Dermis microvascular lymphatic vessel endothelial cell (primary cell): ENCODE measurements around the gene UBE4A. TPM values are rescaled to one million over a fixed set of nuclear protein-coding genes. Genes with fewer than 3 reads are reported as not detected.
A peak's percentile ranks its signal among the peaks of the same experiment; 100 is the strongest.

ENCODE experiments used
- DNase-seq, 2 donors: peaks; one replicate each; pipeline versions ENCODE4 v3.0.0 to v3.0.0-alpha.2; 2010; ENCODE audit warnings: low read depth in 2 of 2
- total RNA-seq: library from RNA; depleted of rRNA; stranded (reverse); fragments of >200 nt; gene quantifications from 2 replicates; pipeline ENCODE4 v1.2.1, GENCODE V29; 2014

UBE4A gene
- total RNA-seq, 1 donor from 2014 or later, result 20.2 TPM

- peak in 1 of 2 donors; percentile 31 for DNase-seq
These were observed 77.3 kb downstream of the UBE4A start for GRCh38 chr11:118436639-118437207.

- DNase-seq, result peak in 1 of 2 donors; percentile 44
These were observed 78.1 kb downstream of the UBE4A start for GRCh38 chr11:118437208-118438125.

- DNase-seq, result peak in 1 of 2 donors; percentile 84
These were observed 79.0 kb downstream of the UBE4A start for GRCh38 chr11:118438314-118438931.

- DNase-seq, result no peak
These were observed 80.2 kb downstream of the UBE4A start for GRCh38 chr11:118439646-118440045.

- DNase-seq, result no peak
These were observed 82.4 kb downstream of the UBE4A start for GRCh38 chr11:118441770-118442275.

- DNase-seq, result no peak
These were observed 82.9 kb downstream of the UBE4A start for GRCh38 chr11:118442301-118442700.

GRCh38 chr11:118442908-118443589 lies 83.6 kb downstream of the UBE4A start:
- no peak for DNase-seq

GRCh38 chr11:118443590-118444218 lies 84.3 kb downstream of the UBE4A start:
- DNase-seq, result no peak

GRCh38 chr11:118447423-118447822 lies 88.0 kb downstream of the UBE4A start:
- DNase-seq, result no peak

- peak in 1 of 2 donors; percentile 1 for DNase-seq
These were observed 88.9 kb downstream of the UBE4A start for GRCh38 chr11:118448294-118448693.

Other genes starting within 250 kb of the UBE4A start
- under 0.01 TPM in 2 replicates for gene SCN4B, start 206.8 kb upstream of the UBE4A start, total RNA-seq
- gene SCN2B, start 183.0 kb upstream of the UBE4A start, total RNA-seq, result not detected in 2 replicates
- gene JAML, start 134.6 kb upstream of the UBE4A start, total RNA-seq, result under 0.01 and 0.13 TPM in 2 replicates
- gene MPZL3, start 107.2 kb upstream of the UBE4A start, total RNA-seq, result 3.2 and 3.7 TPM in 2 replicates
- gene MPZL2, start 95.3 kb upstream of the UBE4A start, total RNA-seq, result 4.9 and 5.6 TPM in 2 replicates
- not detected in 2 replicates for gene CD3E, start 54.9 kb upstream of the UBE4A start, total RNA-seq
- gene CD3D, start 16.9 kb upstream of the UBE4A start, total RNA-seq, result not detected in 2 replicates
- gene CD3G, start 15.3 kb upstream of the UBE4A start, total RNA-seq, result not detected in 2 replicates
- 63.7 and 89.9 TPM in 2 replicates for gene ATP5MG, start 42.0 kb downstream of the UBE4A start, total RNA-seq
- 14.0 and 23.6 TPM in 2 replicates for gene KMT2A, start 76.9 kb downstream of the UBE4A start, total RNA-seq
- gene TTC36, start 167.9 kb downstream of the UBE4A start, total RNA-seq, result 0.64 and 0.76 TPM in 2 replicates
- 14.0 and 15.8 TPM in 2 replicates for gene TMEM25, start 171.6 kb downstream of the UBE4A start, total RNA-seq
- 13.8 and 16.6 TPM in 2 replicates for gene IFT46, start 206.3 kb downstream of the UBE4A start, total RNA-seq
- gene ARCN1, start 212.8 kb downstream of the UBE4A start, total RNA-seq, result 70.3 and 70.7 TPM in 2 replicates
- 20.7 and 27.6 TPM in 2 replicates for gene PHLDB1, start 248.0 kb downstream of the UBE4A start, total RNA-seq